DND-41 (cell line): Measurements from ENCODE around the gene NPIPA7.
"Not testable (repeated sequence)": the region's sequence is repeated elsewhere in the genome, so short reads cannot be mapped to it uniquely, and the experiment has no call there.

ENCODE experiments used
- EZH2 ChIP-seq: IDR thresholded peaks from 3 replicates; pipeline ENCODE4 v1.6.1; 2012; ENCODE audit warnings: borderline replicate concordance, low read depth, mild to moderate bottlenecking, moderate library complexity, low read length, inconsistent platforms; ENCODE audit not compliant: severe bottlenecking
- TF ChIP-seq, protein P1 (sequence below): IDR thresholded peaks from 2 replicates; pipeline ENCODE4 v1.5.1; 2012; ENCODE audit warnings: borderline replicate concordance, low read length, moderate library complexity, mild to moderate bottlenecking; ENCODE audit not compliant: poor library complexity, severe bottlenecking; ENCODE audit errors: extremely low read depth

DNA sequence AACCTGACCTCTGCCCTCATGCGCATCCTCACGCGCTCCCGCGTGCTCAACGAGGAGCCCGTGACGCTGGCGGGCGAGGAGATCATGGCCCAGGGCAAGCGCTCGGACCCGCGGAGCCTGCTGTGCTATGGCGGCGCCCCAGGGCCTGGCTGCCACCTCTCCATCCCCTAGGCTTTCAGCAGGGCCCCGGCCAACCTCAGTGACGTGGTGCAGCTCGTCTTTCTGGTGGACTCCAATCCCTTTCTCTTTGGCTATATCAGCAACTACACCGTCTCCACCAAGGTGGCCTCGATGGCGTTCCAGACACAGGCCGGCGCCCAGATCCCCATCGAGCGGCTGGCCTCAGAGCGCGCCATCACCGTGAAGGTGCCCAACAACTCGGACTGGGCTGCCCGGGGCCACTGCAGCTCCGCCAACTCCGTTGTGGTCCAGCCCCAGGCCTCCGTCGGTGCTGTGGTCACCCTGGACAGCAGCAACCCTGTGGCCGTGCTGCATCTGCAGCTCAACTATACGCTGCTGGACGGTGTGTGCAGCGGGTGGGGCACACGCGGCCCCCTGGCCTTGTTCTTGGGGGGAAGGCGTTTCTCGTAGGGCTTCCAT lies 7.7 kb upstream of the NPIPA7 start:
- TF ChIP-seq, protein P1, sequence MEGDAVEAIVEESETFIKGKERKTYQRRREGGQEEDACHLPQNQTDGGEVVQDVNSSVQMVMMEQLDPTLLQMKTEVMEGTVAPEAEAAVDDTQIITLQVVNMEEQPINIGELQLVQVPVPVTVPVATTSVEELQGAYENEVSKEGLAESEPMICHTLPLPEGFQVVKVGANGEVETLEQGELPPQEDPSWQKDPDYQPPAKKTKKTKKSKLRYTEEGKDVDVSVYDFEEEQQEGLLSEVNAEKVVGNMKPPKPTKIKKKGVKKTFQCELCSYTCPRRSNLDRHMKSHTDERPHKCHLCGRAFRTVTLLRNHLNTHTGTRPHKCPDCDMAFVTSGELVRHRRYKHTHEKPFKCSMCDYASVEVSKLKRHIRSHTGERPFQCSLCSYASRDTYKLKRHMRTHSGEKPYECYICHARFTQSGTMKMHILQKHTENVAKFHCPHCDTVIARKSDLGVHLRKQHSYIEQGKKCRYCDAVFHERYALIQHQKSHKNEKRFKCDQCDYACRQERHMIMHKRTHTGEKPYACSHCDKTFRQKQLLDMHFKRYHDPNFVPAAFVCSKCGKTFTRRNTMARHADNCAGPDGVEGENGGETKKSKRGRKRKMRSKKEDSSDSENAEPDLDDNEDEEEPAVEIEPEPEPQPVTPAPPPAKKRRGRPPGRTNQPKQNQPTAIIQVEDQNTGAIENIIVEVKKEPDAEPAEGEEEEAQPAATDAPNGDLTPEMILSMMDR: not testable (repeated sequence)
- TF ChIP-seq EZH2: not testable (repeated sequence)
